K562 (cell line): Measurements from ENCODE around the gene HMCN1. TPM values are rescaled to one million over a fixed set of nuclear protein-coding genes. Genes with fewer than 3 reads are reported as not detected.
A peak's percentile ranks its signal among the peaks of the same experiment; 100 is the strongest.

Experiments used
- CEBPG ChIP-seq, 3 experiments: fragments of 200-800 bp in 1 of 3; sonication (Bioruptor generic) in 1 of 3; sonication (generic) in 1 of 3; formaldehyde crosslinking in 1 of 3; IDR thresholded peaks in 2 of 3; conservative IDR thresholded peaks in 1 of 3; 2 replicates each; pipeline versions ENCODE4 v1.6.1 to v1.8.0; 2016 to 2022; ENCODE audit warnings: missing compliant biosample characterization in 2 of 3, missing genetic modification characterization in 2 of 3, mild to moderate bottlenecking in 1 of 3, missing genetic modification reagents in 1 of 3
- DEAF1 ChIP-seq: fragments of 450-650 bp; formaldehyde crosslinking; IDR thresholded peaks from 2 replicates; pipeline ENCODE4 v1.4.0; 2020; ENCODE audit warnings: mild to moderate bottlenecking, moderate library complexity
- DMBX1 ChIP-seq: fragments of 250-450 bp; sonication (Bioruptor Pico); IDR thresholded peaks from 2 replicates; pipeline ENCODE4 v1.8.0; 2022; ENCODE audit warnings: inconsistent platforms, mild to moderate bottlenecking, moderate library complexity, borderline replicate concordance
- EP400 ChIP-seq: fragments of 450-650 bp; IDR thresholded peaks from 2 replicates; pipeline ENCODE4 v1.6.1; 2017; ENCODE audit warnings: antibody characterized with exemption, mild to moderate bottlenecking, moderate library complexity
- ETV6 ChIP-seq, 3 experiments: fragments of 150-350 bp in 1 of 3; sonication (generic) in 1 of 3; formaldehyde crosslinking in 1 of 3; IDR thresholded peaks; 2 replicates each; pipeline versions ENCODE4 v1.6.1 to v1.8.0; 2014 to 2022; ENCODE audit warnings: borderline replicate concordance in 2 of 3, low read depth in 2 of 3, antibody characterized with exemption in 1 of 3, low read length in 1 of 3, mild to moderate bottlenecking in 1 of 3, missing genetic modification reagents in 1 of 3
- GMEB1 ChIP-seq: fragments of 250-450 bp; sonication (Bioruptor Pico); IDR thresholded peaks from 2 replicates; pipeline ENCODE4 v1.4.0; 2020; ENCODE audit warnings: mild to moderate bottlenecking
- MEIS2 ChIP-seq: fragments of 450-650 bp; IDR thresholded peaks from 2 replicates; pipeline ENCODE4 v1.6.1; 2014; ENCODE audit warnings: mild to moderate bottlenecking; ENCODE audit not compliant: partially characterized antibody
- MNT ChIP-seq, 2 experiments: fragments of 450-650 bp; conservative IDR thresholded peaks; 2 replicates each; pipeline ENCODE4 v1.6.1; 2017; ENCODE audit warnings: mild to moderate bottlenecking in 2 of 2, moderate library complexity in 2 of 2
- NFYB ChIP-seq: IDR thresholded peaks from 2 replicates; pipeline ENCODE4 v1.6.1; 2011; ENCODE audit warnings: mild to moderate bottlenecking, moderate library complexity; ENCODE audit not compliant: insufficient read length; ENCODE audit errors: extremely low read depth
- RBM15 ChIP-seq: fragments of 200-400 bp; formaldehyde crosslinking; IDR thresholded peaks from 2 replicates; pipeline ENCODE4 v1.6.1; 2018; ENCODE audit warnings: mild to moderate bottlenecking, low read length, moderate library complexity; ENCODE audit not compliant: insufficient read depth
- SMARCC2 ChIP-seq: fragments of 450-650 bp; IDR thresholded peaks from 2 replicates; pipeline ENCODE4 v1.6.1; 2017; ENCODE audit warnings: antibody characterized with exemption, moderate library complexity, mild to moderate bottlenecking, low read depth
- U2AF2 ChIP-seq: fragments of 200-400 bp; formaldehyde crosslinking; optimal IDR thresholded peaks from 2 replicates; pipeline ENCODE3; 2017; ENCODE audit warnings: low read depth, mild to moderate bottlenecking, low read length
- ZBTB1 ChIP-seq: sonication (generic); formaldehyde crosslinking; IDR thresholded peaks from 2 replicates; pipeline ENCODE4 v1.8.1; 2023; ENCODE audit warnings: missing genetic modification reagents, low read depth, mild to moderate bottlenecking, borderline replicate concordance
- ZNF24 ChIP-seq: fragments of 450-650 bp; IDR thresholded peaks from 2 replicates; pipeline ENCODE4 v1.6.1; 2016
- ZNF583 ChIP-seq: fragments of 250-450 bp; sonication (Bioruptor Pico); IDR thresholded peaks from 2 replicates; pipeline ENCODE4 v1.4.0; 2020
- ZNF778 ChIP-seq: fragments of 450-650 bp; formaldehyde crosslinking; IDR thresholded peaks from 2 replicates; pipeline ENCODE4 v1.4.0; 2020; ENCODE audit warnings: mild to moderate bottlenecking, moderate library complexity
- polyA plus RNA-seq, 8 experiments: library from polyadenylated mRNA; depleted of rRNA in 4 of 8; stranded (reverse) in 5 of 8; unstranded in 3 of 8; fragments of >200 nt; fragmentation: Nextera tagmentation in 2 of 8; fragmentation: Illumina TruSeq in 1 of 8; extraction: Ambion mirVana in 2 of 8; extraction: Trizol in 1 of 8; gene quantifications; 2 replicates each; pipeline versions ENCODE4 v1.2.1 to v1.2.3, GENCODE V29; 2011 to 2014; ENCODE audit warnings: inconsistent platforms in 1 of 8, missing spikeins in 1 of 8
- total RNA-seq, 7 experiments: library from RNA; depleted of rRNA in 6 of 7; stranded (reverse); fragments of >200 nt in 6 of 7; fragmentation: Illumina TruSeq in 2 of 7; extraction: Trizol in 2 of 7; gene quantifications; 2 replicates each; pipeline versions ENCODE4 v1.2.1 to v1.2.3, GENCODE V29; 2011 to 2021; ENCODE audit warnings: low replicate concordance in 1 of 7

The HMCN1 gene
- total and polyA plus RNA-seq, 9 of the 15 experiments (the other 6 are each of a cell fraction or from before 2014, with no cell fraction given), result 0.07 to 0.36 (median 0.21) TPM

- no peak for TF ChIP-seq GMEB1 (CRISPR knock-in tag)
- TF ChIP-seq DMBX1, result no peak
- no peak for TF ChIP-seq MNT (conservative IDR thresholded peaks at IDR 0.05)
- no peak for TF ChIP-seq CEBPG (CRISPR knock-in tag; IDR thresholded peaks at IDR 0.05)
- no peak for TF ChIP-seq CEBPG (tag; conservative IDR thresholded peaks at IDR 0.05 in 1 of 2, IDR thresholded peaks at IDR 0.05 in 1 of 2)
- no peak for TF ChIP-seq ZNF778 (CRISPR knock-in tag)
- TF ChIP-seq U2AF2, result no peak
- no peak for TF ChIP-seq ZBTB1 (CRISPR knock-in tag)
- TF ChIP-seq NFYB, result no peak
- TF ChIP-seq ETV6 (IDR thresholded peaks at IDR 0.05; ENCODE audit: borderline replicate concordance in 1 of 2, low read depth in 2 of 2, low read length in 1 of 2), result no peak
- no peak for TF ChIP-seq ETV6 (CRISPR knock-in tag; IDR thresholded peaks at IDR 0.05; ENCODE audit: borderline replicate concordance)
- TF ChIP-seq ZNF24, result no peak
- TF ChIP-seq DEAF1 (CRISPR knock-in tag), result 0 out of 2 replicates have a peak, but pooled peaks have one; percentile 32
- TF ChIP-seq RBM15, result no peak
- TF ChIP-seq MEIS2, result no peak
- no peak for TF ChIP-seq ZNF583 (CRISPR knock-in tag)
- no peak for TF ChIP-seq SMARCC2
- no peak for TF ChIP-seq EP400
Observed at GRCh38 chr1:185720633-185721272, 13.4 kb upstream of the HMCN1 start (continued).
